HG03439 (cell line): ENCODE data around the gene KCNJ5.
"Not testable (repeated sequence)": the region's sequence is repeated elsewhere in the genome, so short reads cannot be mapped to it uniquely, and the experiment has no call there.

Experiments used
- ATAC-seq: cut with Tn5 transposase; IDR thresholded peaks from one replicate; pipeline ENCODE4 v1.9.1; 2021; ENCODE audit warnings: mild to moderate bottlenecking, moderate library complexity; ENCODE audit not compliant: unreplicated experiment

KCNJ5 gene

DNA sequence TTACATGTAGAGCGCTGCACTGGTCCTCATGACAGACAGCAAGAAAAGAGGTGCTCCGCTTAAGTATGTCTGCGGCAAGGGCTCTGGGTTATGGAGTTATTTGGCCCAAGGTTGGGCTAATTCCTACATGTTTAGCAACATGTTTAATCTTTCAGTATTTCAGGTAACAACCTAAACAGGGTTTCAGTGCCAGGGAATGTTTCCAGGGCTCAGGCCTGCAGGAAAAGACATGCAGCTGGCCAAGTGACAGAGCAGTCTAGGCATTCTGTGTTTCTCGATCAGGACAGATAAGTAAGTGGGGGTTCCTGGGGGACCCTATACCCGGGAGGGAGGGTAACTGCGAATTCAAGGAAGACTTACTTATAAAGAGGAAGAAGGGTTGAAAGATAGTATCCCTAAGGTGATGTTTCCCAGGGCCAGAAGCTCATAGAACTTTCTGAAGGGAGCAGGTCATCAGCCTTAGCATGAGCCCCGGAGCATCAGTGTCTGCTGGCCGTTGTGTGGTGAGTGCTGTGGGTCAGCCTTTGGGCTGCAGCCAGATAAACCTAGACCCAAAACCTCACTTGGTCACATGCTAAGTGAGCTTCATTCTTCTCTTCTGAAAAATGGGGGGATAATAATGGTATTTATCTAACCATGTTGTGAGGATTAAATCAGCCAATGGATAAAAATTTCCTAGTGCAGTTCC is 18.4 kb downstream of the KCNJ5 start:
- no peak for ATAC-seq

DNA sequence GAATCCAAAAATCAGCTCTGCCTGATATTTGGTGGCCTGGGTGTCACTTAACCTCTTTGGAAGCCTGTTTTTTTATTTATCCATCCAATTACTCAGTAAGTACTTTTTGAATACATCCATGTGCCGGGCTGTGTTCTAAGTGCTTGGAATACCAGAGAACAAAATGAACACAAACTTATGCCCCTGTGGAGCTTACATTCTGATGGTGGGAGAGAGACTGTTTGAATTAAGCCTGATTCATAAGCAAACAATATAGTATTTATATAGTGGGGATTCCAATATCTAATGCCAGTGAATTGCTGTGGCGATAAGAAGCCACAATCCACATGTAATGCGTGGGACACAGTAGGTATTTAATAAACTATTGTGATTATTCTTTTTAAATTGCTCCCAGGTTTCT is 19.4 kb downstream of the KCNJ5 start:
- ATAC-seq: no peak

DNA sequence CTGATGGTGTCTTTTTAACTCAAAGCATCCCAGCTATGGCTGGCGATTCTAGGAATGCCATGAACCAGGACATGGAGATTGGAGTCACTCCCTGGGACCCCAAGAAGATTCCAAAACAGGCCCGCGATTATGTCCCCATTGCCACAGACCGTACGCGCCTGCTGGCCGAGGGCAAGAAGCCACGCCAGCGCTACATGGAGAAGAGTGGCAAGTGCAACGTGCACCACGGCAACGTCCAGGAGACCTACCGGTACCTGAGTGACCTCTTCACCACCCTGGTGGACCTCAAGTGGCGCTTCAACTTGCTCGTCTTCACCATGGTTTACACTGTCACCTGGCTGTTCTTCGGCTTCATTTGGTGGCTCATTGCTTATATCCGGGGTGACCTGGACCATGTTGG is 20.1 kb downstream of the KCNJ5 start:
- no peak for ATAC-seq

DNA sequence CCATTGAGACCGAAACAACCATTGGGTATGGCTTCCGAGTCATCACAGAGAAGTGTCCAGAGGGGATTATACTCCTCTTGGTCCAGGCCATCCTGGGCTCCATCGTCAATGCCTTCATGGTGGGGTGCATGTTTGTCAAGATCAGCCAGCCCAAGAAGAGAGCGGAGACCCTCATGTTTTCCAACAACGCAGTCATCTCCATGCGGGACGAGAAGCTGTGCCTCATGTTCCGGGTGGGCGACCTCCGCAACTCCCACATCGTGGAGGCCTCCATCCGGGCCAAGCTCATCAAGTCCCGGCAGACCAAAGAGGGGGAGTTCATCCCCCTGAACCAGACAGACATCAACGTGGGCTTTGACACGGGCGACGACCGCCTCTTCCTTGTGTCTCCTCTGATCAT is 20.5 kb downstream of the KCNJ5 start:
- no peak for ATAC-seq

DNA sequence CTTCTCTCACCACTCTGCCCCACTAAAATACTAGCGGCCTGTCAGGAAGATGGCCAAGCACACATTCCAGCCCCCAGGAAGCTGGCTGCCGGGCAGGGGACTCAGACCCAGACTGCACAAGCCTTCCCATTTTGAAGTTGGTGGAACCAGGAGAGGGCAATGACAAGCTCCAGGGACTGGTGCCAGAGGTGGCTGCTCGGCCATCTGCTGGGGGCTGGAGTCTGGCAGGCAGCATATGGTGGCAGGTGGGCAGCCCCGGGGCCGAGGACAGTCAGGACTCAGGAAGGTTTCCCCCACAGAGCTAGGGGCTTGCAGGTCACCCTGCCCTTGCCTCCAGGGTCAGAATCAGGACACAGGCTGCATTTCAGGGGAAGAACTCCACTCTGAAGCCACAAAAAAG is 22.6 kb downstream of the KCNJ5 start:
- no peak for ATAC-seq

DNA sequence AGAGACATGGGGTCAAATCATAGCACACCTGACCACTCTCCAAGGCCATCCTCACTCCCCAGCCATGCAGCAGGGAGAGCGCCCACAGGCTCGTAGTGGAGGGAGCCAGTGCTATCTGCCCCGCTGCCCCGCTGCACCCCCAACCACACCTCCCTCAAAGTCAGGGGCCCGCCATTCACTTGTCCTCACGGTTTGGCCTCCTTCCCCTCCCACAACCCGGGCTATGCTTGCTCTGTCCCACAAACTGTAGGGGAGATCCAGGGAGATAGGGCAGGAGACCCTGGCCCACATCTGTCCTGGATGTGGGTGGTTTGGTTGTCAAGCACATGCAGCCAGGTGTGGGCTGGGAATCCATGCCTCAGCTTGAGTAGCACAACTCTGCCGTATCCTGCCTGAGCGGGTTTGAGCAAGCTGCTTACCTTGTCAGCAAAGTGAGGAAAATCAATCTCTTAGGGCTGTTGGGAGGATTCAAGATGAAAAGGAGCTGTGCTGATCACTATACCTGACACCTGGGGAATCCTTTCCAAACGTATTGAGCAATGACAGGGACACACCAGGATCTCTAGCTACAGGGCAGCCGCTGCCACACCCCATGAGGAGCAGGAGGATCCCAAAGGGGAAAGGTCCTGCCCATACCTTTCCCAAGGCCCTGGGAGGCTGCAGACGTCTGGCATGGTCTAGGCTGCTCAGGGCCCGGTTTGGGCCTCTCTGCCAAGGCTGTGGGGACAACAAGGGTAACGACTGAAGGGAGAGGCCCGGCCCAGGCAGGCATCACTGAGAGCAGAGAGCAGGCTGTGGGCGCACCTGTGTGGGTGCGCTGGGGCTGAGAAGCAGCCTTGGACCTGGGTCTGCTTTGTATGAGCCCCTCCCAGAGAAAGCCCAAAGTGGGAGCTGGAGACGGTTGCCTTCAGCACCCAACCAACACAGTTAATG is 23.3 kb downstream of the KCNJ5 start:
- no peak for ATAC-seq

DNA sequence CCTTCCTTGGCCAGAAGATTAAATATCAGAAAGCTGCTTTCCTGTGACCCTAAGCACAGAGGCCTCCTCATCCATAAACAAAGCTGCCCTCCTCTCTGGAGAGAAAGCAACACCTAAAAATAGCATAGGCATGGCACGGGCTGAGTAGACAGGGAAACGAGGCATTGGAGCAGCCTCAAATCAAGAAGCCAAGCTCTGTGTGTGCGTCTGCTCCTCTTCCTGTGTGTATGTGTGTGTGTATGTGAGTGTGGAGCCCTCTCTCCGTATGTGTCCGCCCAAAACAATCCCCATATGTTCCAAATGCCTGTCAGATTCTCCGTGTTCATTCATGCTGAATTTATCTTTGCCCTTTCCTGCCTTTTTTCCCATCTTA is 24.0 kb downstream of the KCNJ5 start:
- no peak for ATAC-seq

DNA sequence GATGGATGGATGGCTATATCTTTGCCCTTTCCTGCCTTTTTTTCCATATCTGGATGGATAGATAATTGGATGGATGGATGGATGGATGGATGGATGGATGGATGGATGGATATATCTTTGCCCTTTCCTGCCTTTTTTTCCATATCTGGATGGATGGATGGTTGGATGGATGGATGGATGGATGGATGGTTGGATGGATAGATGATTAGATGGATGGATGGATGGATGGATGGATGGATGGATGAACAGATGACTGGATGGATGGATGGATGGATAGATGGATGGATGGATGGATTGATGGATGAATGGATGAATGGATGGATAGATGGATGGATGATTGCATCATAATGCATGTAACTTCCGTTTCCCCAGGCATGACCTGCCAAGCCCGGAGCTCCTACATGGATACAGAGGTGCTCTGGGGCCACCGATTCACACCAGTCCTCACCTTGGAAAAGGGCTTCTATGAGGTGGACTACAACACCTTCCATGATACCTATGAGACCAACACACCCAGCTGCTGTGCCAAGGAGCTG is 24.9 kb downstream of the KCNJ5 start:
- ATAC-seq: no peak

DNA sequence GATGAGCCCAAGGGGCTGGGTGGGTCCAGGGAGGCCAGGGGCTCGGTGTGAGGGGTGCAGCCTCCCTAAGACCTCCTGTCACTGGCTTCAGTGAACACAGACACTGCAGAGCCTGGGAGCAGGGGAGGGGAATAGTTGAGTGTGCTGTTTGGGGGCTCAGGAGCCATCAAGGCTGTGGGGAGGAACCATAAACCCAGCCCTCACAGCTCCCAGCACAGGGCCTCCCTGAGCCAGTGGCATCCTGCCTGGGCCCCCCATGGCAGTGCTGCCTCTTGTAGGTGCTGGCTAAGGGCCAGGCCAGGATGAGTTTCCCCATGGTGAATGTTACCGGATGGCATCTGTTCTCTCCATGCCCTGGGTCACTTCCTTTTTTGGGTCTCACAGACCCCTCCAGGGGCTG is 25.5 kb downstream of the KCNJ5 start:
- no peak for ATAC-seq

DNA sequence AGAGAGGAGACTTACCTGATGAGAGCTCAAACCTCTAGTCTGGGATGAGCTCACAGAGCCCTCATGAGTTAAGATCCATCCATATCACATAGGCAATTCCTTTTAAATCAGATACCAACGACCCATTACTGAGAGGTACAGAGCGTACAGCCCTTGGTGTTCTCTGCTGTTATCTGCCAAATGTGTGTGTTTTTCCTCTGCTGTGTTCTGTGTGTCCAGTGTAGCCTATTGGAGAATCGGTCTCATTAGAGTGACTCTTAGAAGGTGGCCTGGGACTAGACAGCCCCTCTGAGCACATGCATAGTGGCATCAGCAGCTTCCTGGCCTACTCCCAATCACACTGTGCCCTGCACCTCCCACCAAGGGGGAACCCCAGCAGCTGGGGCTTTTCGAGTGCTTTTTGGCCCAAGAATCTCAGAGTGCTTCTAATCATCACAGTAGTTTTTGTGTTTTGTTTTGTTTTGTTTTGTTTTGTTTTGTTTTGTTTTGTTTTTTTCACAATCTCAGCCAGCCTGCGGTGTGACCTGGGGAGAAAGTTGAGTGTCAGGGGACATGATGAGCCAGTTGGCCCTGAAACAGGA is 26.1 kb downstream of the KCNJ5 start:
- no peak for ATAC-seq

DNA sequence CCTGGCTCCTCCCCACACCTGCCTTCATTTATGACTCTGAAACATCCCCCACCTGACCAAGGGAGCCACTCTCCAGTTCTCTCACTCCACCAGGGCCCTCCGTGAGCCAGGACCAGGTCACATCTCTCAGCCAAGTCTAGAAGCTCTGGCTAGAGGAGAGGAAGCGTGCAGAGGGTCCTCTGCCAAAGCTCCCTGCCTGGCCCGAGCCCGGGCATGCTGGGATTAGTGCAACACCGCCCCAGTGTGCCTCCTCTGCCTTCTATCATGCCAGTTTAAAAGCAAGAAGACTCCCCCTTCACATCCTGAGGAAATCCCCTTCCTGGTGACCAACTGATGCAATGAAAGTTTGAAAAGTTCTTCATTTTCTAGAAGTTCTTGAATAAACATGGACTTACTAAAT is 28.1 kb downstream of the KCNJ5 start:
- ATAC-seq: no peak

DNA sequence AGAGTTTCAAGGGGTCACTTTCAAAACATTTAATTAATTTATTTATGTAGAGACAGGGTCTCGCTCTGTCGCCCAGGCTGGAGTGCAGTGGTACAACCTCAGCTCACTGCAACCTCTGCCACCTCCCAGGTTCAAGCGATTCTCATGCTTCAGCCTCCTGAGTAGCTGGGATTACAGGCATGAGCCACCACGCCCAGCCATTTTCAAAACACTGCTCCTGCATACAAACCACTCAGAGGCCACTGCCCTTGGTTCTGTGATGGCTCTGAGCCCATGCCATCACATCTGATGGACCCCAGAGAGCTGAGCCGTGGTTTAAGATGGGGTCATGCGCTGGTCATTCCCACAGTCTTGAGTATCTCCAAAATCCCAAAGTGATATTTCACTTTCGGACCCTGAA is 28.5 kb downstream of the KCNJ5 start:
- not testable (repeated sequence) for ATAC-seq

DNA sequence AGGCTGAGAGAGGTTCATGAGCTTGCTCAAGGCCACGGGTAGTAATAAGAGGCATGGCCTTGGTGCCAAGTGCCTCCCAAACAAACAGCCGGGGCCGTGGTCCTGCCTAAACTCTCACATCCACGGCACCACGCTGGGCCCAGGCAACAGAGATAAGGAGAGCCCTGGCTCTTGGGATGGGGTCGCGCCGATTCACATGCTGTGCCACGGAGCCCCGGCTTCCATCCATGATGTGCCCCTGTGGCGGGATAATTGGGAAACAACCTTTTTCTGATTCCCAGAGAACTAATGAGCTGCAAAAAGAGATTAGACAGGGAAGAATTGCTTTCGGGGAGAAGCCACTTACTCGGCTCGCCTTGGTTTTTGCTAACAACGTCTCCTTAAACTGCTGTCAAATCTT is 29.5 kb downstream of the KCNJ5 start:
- ATAC-seq: no peak

DNA sequence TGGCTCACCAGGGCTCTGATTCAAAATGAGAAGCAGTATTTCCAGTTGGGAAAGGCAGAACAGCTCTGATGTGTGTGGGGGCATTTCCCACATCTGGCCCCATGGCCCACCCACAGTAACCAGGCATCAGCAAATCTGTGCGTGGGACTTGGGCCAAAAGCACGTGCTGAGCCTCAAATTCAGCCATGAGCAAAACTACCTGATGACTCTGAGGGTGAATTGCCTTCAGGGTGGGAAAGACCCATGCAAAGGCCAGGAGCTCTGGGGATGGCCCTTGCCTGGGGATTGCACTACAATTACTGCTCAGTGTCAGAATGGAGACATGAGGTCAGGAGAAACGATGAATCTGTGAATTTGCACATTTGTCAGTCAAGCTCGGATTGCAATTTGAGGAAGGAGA is 30.6 kb downstream of the KCNJ5 start:
- ATAC-seq: no peak

DNA sequence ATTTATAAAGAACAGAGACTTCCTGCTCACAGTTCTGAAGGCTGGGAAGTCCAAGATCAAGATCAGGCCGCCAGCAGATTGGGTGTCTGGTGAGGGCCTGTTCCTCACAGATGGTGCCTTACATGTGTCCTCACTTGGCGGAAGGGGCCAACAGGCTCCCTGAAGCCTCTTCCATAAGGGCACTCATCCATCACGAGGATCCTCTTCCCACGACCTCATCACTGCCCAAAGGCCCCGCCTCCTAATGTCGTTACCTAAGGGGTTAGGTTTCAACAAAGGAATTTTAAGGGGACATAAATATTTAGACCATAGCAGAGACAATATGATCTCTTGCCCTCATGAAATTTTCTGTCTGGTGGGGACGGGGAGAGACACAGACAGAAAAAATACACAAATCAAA is 32.9 kb downstream of the KCNJ5 start:
- ATAC-seq: no peak

DNA sequence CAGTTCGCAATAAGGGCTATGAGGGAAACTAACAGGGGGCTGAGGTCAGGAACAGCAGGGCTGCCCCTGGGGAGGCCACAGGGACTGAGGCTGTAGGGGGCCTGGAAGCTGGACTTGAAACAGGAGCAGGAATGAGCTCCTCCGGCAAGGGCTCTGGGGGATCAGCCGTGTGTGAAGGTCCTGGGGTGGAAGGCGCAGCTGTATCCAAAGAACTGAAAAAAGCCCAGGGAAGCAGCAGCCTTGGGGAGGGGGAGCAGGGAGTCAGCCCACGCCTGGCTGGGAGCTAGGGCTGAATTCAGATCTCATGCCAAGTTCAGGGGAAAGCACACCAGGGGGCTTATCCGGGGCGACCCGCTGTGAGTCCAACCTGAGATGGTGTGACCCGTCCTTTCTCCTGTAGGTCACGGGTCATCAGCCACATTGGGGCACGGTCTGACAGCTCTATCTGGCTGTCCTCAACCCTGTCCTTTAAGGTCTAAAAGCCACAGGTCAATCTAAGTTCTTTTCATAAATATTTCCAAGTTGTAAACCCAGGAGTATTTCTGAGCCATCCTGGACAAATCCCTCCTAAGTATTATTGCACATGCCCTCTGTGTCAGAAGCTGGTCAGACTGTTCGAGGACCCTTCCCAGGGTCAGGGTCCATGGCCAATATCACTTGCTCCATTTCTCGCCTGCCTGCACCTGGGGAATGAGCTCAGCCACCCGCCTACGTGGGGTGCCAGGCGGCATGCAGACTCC is 33.5 kb downstream of the KCNJ5 start:
- no peak for ATAC-seq

DNA sequence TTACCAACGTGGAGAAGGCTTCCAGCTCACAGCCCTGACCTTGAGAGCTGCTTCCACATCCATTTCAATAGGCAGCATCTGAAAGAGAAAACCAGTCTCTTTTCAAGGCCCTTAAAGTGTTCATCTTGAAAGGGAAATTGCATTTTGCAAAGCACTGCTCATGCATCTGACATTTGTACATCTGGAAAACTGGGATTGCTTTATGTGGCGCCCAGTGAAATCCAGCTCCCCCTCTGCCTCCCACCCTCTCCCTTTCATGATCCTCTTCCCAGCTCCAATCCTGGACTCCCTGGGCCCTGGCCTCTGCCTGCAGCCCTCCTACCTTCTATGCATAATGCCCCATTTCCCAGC is 34.1 kb downstream of the KCNJ5 start:
- no peak for ATAC-seq

DNA sequence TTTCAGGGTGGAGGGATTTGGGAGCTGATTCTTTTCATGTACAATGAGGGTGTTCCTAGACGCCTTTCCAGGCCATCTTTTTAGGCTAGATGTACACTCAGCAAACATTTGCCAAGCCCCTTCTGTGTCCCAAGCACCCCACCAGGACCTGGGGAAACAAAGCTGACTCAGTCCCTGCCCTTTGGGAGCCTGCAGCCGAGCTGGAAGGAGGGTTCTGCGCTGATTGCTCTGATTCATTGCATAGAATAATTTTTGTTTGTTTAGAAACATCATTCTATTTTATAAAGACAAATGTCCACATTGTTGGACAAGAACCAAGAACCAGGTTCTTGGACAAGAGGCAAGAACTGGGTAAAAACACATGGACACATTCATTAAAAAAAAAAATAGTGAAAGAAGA is 34.8 kb downstream of the KCNJ5 start:
- no peak for ATAC-seq

DNA sequence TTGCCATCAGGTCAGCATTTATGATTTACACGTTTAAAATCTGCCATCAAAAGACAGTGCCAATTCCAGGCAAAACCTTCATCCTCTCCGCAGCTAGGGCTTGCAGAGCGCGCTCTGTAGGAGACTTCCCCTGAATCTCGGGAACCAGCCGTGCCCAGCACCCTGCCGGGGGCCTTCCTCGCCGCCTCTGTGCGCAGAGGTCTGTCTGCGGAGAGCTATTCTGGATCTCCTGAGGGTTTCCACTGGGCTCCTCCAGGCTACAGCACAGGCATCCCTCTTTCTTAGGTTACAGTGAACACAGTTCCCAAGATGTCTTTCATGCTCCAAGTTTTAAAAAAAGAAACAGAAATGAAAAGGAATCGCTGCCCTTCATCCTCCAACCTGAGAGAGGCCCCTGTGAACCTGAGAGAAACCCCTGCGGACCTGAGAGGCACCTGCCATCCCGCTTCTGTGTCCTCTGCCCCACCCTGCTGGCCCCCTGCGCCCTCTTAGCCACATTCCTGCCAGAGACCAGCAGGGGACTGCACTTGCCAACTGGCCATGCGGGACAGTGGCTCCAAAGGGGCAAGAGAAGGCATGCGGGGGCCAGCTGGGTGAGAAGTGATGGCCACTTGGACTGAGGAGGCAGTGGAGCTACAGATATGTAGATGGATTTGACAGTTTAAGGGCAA is 35.4 kb downstream of the KCNJ5 start:
- ATAC-seq: no peak

DNA sequence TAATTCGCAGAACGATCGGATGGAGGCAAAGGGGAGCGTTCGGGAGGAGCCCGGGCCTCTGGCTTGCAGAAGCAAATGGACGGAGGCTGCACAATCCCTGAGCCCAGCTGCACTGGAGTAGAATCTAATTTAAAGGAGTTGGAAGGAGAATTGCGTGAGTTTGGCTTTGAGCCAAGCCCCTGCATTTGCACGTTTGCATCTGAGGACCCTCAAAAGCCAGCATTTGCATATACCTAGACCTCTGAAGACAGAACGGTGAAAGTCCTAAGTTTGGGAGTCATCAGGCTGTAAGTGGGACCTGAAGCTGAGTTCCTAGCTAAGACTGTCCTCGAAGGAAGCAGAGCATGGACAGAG is 35.9 kb downstream of the KCNJ5 start:
- no peak for ATAC-seq
